Neural progenitor cell (in vitro differentiated cells): ENCODE measurements around the gene PBX4. TPM values are rescaled to one million over a fixed set of nuclear protein-coding genes. Genes with fewer than 3 reads are reported as not detected.
A peak's percentile ranks its signal among the peaks of the same experiment; 100 is the strongest.

Experiments
- DNase-seq: peaks from one replicate; pipeline ENCODE4 v3.0.0-alpha.2; 2016; ENCODE audit warnings: low spot score
- H2AFZ ChIP-seq: fragments of 200-600 bp; sonication (generic); replicated peaks from 2 replicates; pipeline ENCODE4 v1.6.1; 2016; ENCODE audit warnings: antibody characterized with exemption
- H3F3A ChIP-seq: fragments of 200-600 bp; sonication (generic); 2 replicates; pipeline ENCODE4 v1.6.1; 2016; ENCODE audit warnings: antibody characterized with exemption, low read depth
- H3K27ac ChIP-seq: fragments of 200-600 bp; sonication (generic); 2 replicates; pipeline ENCODE4 v1.5.1; 2016; ENCODE audit warnings: mild to moderate bottlenecking
- H3K27me3 ChIP-seq: fragments of 200-600 bp; sonication (generic); 2 replicates; pipeline ENCODE4 v1.6.1; 2016; ENCODE audit warnings: mild to moderate bottlenecking, moderate library complexity
- H3K36me3 ChIP-seq: fragments of 200-600 bp; sonication (generic); 2 replicates; pipeline ENCODE4 v1.5.1; 2016
- H3K4me1 ChIP-seq: fragments of 200-600 bp; sonication (generic); 2 replicates; pipeline ENCODE4 v1.6.1; 2016; ENCODE audit warnings: mixed run types
- H3K4me2 ChIP-seq: fragments of 200-600 bp; sonication (generic); 2 replicates; pipeline ENCODE4 v1.6.1; 2016
- H3K4me3 ChIP-seq: fragments of 200-600 bp; sonication (generic); 2 replicates; pipeline ENCODE4 v1.5.1; 2016
- H3K79me2 ChIP-seq: fragments of 200-600 bp; sonication (generic); 2 replicates; pipeline ENCODE4 v1.6.1; 2016; ENCODE audit warnings: low read depth
- H3K9ac ChIP-seq: fragments of 200-600 bp; sonication (generic); 2 replicates; pipeline ENCODE4 v1.6.1; 2016
- H3K9me3 ChIP-seq: fragments of 200-600 bp; sonication (generic); 2 replicates; pipeline ENCODE4 v1.5.1; 2016; ENCODE audit warnings: low read depth
- H4K20me1 ChIP-seq: fragments of 200-600 bp; sonication (generic); 2 replicates; pipeline ENCODE4 v1.6.1; 2016; ENCODE audit warnings: low read depth
- H3K27ac Mint-ChIP-seq: 3 replicates; pipeline ENCODE4 v1.8.0; 2021; ENCODE audit warnings: mixed read lengths
- H3K27me3 Mint-ChIP-seq: 2 replicates; pipeline ENCODE4 v1.8.0; 2022; ENCODE audit warnings: low read depth, mild to moderate bottlenecking, inconsistent platforms, moderate library complexity, mixed read lengths; ENCODE audit not compliant: insufficient read depth
- H3K36me3 Mint-ChIP-seq: 3 replicates; pipeline ENCODE4 v1.8.0; 2021; ENCODE audit warnings: mixed read lengths
- H3K4me1 Mint-ChIP-seq: 3 replicates; pipeline ENCODE4 v1.8.0; 2021; ENCODE audit warnings: mixed read lengths
- H3K4me3 Mint-ChIP-seq: 3 replicates; pipeline ENCODE4 v1.8.0; 2021; ENCODE audit warnings: mild to moderate bottlenecking, moderate library complexity, mixed read lengths
- H3K9me3 Mint-ChIP-seq: 3 replicates; pipeline ENCODE4 v1.8.0; 2020; ENCODE audit warnings: mixed read lengths
- CTCF ChIP-seq: fragments of 200-600 bp; sonication (generic); IDR thresholded peaks from 2 replicates; pipeline ENCODE4 v1.5.1; 2017; ENCODE audit warnings: antibody characterized with exemption, mild to moderate bottlenecking
- EZH2 ChIP-seq: fragments of 200-600 bp; sonication (generic); IDR thresholded peaks from 2 replicates; pipeline ENCODE4 v1.6.1; 2017; ENCODE audit warnings: antibody characterized with exemption, mild to moderate bottlenecking, moderate library complexity
- EZH2phosphoT487 ChIP-seq: fragments of 200-600 bp; sonication (generic); IDR thresholded peaks from 2 replicates; pipeline ENCODE4 v1.6.1; 2017; ENCODE audit warnings: antibody characterized with exemption
- total RNA-seq: library from RNA; depleted of rRNA; stranded (reverse); fragments of >200 nt; gene quantifications from 2 replicates; pipeline ENCODE4 v1.2.3, GENCODE V29; 2015; ENCODE audit warnings: low replicate concordance

Gene PBX4
- total RNA-seq, 1 donor from 2014 or later, result 3.2 TPM

DNA sequence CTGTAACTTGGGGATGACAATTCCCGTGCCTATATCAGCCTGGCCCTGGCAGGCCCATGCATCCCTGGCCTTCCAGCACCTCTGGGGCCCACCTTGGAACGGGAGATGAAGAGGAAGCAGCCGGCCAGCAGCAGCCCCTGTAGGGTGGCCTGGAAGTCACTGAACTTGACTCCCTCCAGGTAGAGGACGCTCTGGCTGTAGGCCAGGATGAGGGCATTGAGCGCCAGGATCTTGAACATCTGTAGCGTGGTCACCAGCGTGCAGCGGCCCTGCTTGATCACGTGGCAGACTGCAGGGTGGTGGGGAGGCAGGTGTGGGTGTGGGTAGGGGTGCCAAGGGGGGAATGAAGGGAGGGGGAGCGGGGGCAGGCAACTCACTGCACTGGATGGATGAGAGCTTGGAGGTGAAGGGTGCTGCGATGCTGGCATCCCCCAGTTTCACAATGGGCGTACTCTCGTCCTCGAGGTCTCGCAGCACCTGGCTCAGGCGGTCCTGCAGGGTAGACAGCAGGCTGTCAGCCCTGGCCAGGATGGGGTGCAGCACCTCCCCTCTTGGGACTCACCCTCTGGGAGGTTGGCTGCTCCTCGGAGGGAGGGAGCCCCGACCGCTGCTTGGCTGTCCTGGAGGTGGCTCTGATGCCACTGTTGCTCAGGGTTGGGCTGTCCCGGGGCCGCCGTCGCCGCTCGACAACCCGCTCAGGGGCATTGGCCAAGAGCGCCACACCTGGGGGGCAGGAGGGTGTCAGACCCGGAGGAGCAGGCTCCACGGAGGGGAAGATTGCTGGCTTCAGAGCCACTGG is 28.7 kb upstream of the PBX4 start:
- Mint-ChIP-seq H3K27me3 (no peaks in the 10 kb centered on the region), H3K4me1 (peaks cover 8% of the 10 kb centered on the region), H3K27ac (no peak overlapping the region), H3K9me3 (no peaks in the 10 kb centered on the region), H3K36me3 (peaks cover 21% of the 10 kb centered on the region), H3K4me3 (no peak overlapping the region)
- no peaks in the 10 kb centered on the region for H3K79me2 ChIP-seq
- H3K4me2 ChIP-seq, result no peak overlapping the region
- H3K9me3 ChIP-seq, result no peaks in the 10 kb centered on the region
- H2AFZ ChIP-seq, result no peak overlapping the region
- no peak overlapping the region for H3K4me3 ChIP-seq
- H3K36me3 ChIP-seq, result no peaks in the 10 kb centered on the region
- no peak for DNase-seq
- TF ChIP-seq EZH2 (no peak), CTCF (no peak), EZH2phosphoT487 (no peak)
- H3K27ac ChIP-seq, result no peak overlapping the region
- H3F3A ChIP-seq, result peaks cover 18% of the 10 kb centered on the region
- no peaks in the 10 kb centered on the region for H3K4me1 ChIP-seq
- H3K9ac ChIP-seq, result no peak overlapping the region
- H4K20me1 ChIP-seq, result peaks cover 5% of the 10 kb centered on the region
- H3K27me3 ChIP-seq, result no peaks in the 10 kb centered on the region

DNA sequence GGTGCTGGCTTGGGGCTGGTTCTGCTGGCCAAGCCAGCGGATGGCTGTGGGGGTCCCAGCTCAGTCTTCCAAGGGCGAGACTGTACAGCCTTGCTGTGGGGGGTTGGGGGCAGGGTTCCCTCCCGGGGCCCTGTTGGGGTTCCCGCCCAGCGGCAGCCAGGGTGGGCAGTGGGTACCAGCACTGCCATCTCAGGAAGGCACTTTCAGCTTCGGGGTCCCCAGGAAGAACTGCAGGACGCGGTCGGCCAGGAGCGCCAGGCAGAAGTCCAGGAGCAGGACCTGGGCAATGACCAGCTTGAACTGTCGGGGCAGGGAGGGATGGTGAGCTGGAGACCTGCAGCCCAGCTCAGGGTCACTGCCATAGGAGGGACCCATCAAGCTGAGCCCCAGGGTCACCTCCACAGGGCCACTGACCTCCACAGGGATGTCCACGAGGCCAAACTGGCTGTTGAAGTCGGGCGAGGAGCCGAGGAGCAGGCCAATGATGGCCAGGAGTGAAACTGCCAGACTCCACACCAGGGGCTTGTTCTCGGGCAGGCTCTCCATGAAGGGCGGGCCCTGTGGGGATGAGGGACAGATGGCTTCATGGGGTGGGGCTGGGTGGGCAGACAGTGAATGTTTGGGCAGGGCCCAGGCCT is 26.9 kb upstream of the PBX4 start:
- Mint-ChIP-seq H3K36me3 (peaks cover 16% of the 10 kb centered on the region), H3K27me3 (no peaks in the 10 kb centered on the region), H3K9me3 (no peaks in the 10 kb centered on the region), H3K27ac (no peak overlapping the region), H3K4me3 (no peak overlapping the region), H3K4me1 (peaks cover 11% of the 10 kb centered on the region)
- Histone ChIP-seq H3K9ac (no peak overlapping the region), H3F3A (peaks cover 18% of the 10 kb centered on the region), H3K4me3 (no peak overlapping the region), H3K9me3 (no peaks in the 10 kb centered on the region), H3K36me3 (no peaks in the 10 kb centered on the region), H3K27me3 (no peaks in the 10 kb centered on the region), H3K4me2 (no peak overlapping the region), H3K4me1 (no peaks in the 10 kb centered on the region), H4K20me1 (peaks cover 5% of the 10 kb centered on the region), H2AFZ (no peak overlapping the region), H3K27ac (no peak overlapping the region), H3K79me2 (no peaks in the 10 kb centered on the region)
- DNase-seq, result no peak
- TF ChIP-seq CTCF, result no peak
- TF ChIP-seq EZH2, result no peak
- no peak for TF ChIP-seq EZH2phosphoT487

GRCh38 chr19:19644054-19644388 is 25.5 kb upstream of the PBX4 start:
- H3K4me1 ChIP-seq, result no peaks in the 10 kb centered on the region
- no peak overlapping the region for H3K27ac ChIP-seq
- peak overlapping the region; percentile 89 for H3K4me3 Mint-ChIP-seq
- no peaks in the 10 kb centered on the region for H3K36me3 ChIP-seq
- peaks cover 18% of the 10 kb centered on the region for H3F3A ChIP-seq
- H3K27ac Mint-ChIP-seq, result no peak overlapping the region
- peaks cover 5% of the 10 kb centered on the region for H4K20me1 ChIP-seq
- peaks cover 2% of the 10 kb centered on the region for H3K27me3 Mint-ChIP-seq
- no peak for DNase-seq
- H3K9me3 ChIP-seq, result no peaks in the 10 kb centered on the region
- H3K36me3 Mint-ChIP-seq, result peaks cover 10% of the 10 kb centered on the region
- H3K4me2 ChIP-seq, result no peak overlapping the region
- TF ChIP-seq EZH2phosphoT487 (no peak), CTCF (no peak)
- no peaks in the 10 kb centered on the region for H3K9me3 Mint-ChIP-seq
- no peak overlapping the region for H3K9ac ChIP-seq
- peaks cover 11% of the 10 kb centered on the region for H3K4me1 Mint-ChIP-seq
- no peak overlapping the region for H3K4me3 ChIP-seq
- H3K27me3 ChIP-seq, result no peaks in the 10 kb centered on the region
- H2AFZ ChIP-seq, result no peak overlapping the region
- no peaks in the 10 kb centered on the region for H3K79me2 ChIP-seq
